Measurements from ENCODE around the gene SAMM50.

DNA sequence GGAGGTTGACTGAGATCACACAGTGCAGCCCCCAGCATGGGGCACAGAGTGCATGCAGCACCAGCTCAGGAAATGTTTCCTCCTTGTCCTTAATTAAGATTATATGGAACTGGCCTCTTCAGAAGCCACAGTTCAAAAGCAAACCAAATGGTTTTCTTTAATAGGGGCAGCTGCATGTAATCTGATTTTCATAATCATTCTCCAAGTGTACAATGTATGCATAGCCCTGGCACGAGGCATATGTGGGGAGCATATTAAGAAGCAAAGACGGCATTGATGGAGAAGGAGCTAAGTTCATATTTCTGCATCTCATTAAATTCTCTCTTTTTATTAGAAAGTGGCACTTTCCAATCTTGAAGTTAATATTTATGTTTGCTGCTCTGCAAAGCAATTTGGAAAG, 59.0 kb downstream of the SAMM50 start:
- TF ChIP-seq, protein P1, sequence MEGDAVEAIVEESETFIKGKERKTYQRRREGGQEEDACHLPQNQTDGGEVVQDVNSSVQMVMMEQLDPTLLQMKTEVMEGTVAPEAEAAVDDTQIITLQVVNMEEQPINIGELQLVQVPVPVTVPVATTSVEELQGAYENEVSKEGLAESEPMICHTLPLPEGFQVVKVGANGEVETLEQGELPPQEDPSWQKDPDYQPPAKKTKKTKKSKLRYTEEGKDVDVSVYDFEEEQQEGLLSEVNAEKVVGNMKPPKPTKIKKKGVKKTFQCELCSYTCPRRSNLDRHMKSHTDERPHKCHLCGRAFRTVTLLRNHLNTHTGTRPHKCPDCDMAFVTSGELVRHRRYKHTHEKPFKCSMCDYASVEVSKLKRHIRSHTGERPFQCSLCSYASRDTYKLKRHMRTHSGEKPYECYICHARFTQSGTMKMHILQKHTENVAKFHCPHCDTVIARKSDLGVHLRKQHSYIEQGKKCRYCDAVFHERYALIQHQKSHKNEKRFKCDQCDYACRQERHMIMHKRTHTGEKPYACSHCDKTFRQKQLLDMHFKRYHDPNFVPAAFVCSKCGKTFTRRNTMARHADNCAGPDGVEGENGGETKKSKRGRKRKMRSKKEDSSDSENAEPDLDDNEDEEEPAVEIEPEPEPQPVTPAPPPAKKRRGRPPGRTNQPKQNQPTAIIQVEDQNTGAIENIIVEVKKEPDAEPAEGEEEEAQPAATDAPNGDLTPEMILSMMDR (IDR thresholded peaks at IDR 0.05 in 8 of 11, conservative IDR thresholded peaks at IDR 0.05 in 3 of 11): no peak
- TF ChIP-seq POLR2A (IDR thresholded peaks at IDR 0.05): no peak
- TF ChIP-seq POLR2AphosphoS5 (IDR thresholded peaks at IDR 0.05): no peak
